ENCODE measurements around the gene CAST.

The CAST gene

DNA sequence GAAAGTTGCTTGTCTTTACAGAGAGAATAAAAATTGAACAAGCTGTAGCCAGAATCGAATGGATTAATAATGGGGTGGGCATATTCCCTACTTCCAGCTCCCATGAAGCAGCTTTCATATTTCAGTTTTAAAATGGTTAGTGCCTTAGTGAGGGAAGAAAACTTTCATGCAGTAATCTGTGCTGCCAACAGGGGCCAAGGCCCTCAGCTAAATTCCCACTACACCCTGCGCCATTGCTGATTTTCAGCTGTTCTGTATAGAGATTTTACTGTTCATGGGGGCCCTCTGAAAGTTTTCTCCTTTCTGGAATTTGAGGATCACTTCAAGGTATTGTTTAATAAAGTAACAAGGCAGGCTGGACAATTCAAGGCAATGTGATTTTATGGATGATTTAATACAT is 58.2 kb downstream of the CAST start:
- no peak for DNase-seq (ENCODE audit: low read depth, low spot score)
- no peak for TF ChIP-seq SUZ12 (IDR thresholded peaks at IDR 0.05; ENCODE audit: extremely low read depth, insufficient read depth, insufficient read length)
- no peak for TF ChIP-seq ZNF274 (IDR thresholded peaks at IDR 0.05; ENCODE audit: low read depth, low read length)
- TF ChIP-seq YY1 (IDR thresholded peaks at IDR 0.05; ENCODE audit: insufficient read depth, insufficient read length), result no peak
- peaks cover 2% of the 10 kb centered on the region for H3K36me3 ChIP-seq (ENCODE audit: insufficient read depth, insufficient read length, low read length)

DNA sequence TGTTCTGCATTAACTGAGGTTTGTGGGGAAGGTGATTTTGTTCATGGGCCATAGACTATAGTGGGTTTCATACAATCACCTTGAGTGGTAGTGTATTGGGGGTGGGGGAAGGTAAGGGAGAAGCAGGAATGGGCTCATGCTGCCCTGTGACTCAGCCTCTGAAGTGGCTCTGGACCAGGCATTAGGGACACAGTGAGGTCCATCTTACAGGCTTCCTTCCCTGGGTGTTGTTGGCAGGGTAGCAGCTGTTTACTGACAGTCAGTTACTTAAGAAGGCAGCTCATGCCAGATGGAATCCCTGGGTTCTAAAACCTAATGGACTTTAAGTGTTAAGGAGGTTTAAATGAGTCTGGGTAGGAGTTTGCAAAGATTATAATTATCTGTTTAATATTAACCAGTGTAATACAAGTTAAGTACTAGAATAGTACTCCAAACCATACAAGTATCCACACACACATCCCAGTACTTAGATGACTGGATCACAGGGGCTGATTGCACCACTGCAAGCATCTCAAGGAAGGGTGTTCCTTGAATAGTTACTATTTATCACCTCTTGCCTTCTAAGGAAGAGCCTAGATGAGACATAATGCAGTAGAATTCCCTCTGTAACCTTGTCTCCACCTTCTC is 59.3 kb downstream of the CAST start:
- DNase-seq (ENCODE audit: low read depth, low spot score), result no peak
- no peaks in the 10 kb centered on the region for H3K4me1 ChIP-seq (ENCODE audit: insufficient read depth, insufficient read length)
- no peak overlapping the region for H3K4me3 ChIP-seq (ENCODE audit: insufficient read length, low read depth)
- H3K9ac ChIP-seq (ENCODE audit: insufficient read length, low read depth), result no peak overlapping the region
- H3K27me3 ChIP-seq (ENCODE audit: insufficient read depth, insufficient read length), result no peaks in the 10 kb centered on the region
- TF ChIP-seq SUZ12 (IDR thresholded peaks at IDR 0.05; ENCODE audit: extremely low read depth, insufficient read depth, insufficient read length) (no peak), YY1 (IDR thresholded peaks at IDR 0.05; ENCODE audit: insufficient read depth, insufficient read length) (no peak), ZNF274 (IDR thresholded peaks at IDR 0.05; ENCODE audit: low read depth, low read length) (no peak)
- H3K9me3 ChIP-seq (ENCODE audit: insufficient read depth, low read length), result no peaks in the 10 kb centered on the region
- peaks cover 2% of the 10 kb centered on the region for H3K36me3 ChIP-seq (ENCODE audit: insufficient read depth, insufficient read length, low read length)

More for the DNA sequence above, 58.2 kb downstream of the CAST start:
- Histone ChIP-seq H3K27me3 (ENCODE audit: insufficient read depth, insufficient read length) (no peaks in the 10 kb centered on the region), H3K4me3 (ENCODE audit: insufficient read length, low read depth) (no peak overlapping the region), H3K4me1 (ENCODE audit: insufficient read depth, insufficient read length) (no peaks in the 10 kb centered on the region), H3K9ac (ENCODE audit: insufficient read length, low read depth) (no peak overlapping the region), H3K9me3 (ENCODE audit: insufficient read depth, low read length) (no peaks in the 10 kb centered on the region)

DNA sequence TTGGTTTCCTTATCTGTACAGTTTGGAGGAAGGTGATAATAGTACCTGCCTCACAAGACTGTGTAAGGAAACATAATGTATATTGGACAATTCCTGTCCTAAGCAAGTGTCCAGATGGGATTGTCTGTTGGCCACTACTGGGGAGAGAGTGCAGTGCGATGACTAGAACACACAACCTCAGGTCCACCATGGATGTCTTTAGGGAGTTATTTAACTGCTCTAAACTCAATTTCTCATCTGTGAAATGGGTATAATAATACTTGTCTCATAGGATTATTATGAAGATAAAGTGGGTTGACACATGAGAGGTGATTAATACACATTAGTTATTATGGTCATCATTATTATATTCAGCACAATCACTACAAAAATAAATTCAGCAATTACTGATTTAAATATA is 63.1 kb downstream of the CAST start:
- TF ChIP-seq YY1 (IDR thresholded peaks at IDR 0.05; ENCODE audit: insufficient read depth, insufficient read length) (no peak), SUZ12 (IDR thresholded peaks at IDR 0.05; ENCODE audit: extremely low read depth, insufficient read depth, insufficient read length) (no peak), ZNF274 (IDR thresholded peaks at IDR 0.05; ENCODE audit: low read depth, low read length) (no peak)
- H3K27me3 ChIP-seq (ENCODE audit: insufficient read depth, insufficient read length), result no peaks in the 10 kb centered on the region
- H3K9ac ChIP-seq (ENCODE audit: insufficient read length, low read depth), result no peak overlapping the region
- peaks cover 9% of the 10 kb centered on the region for H3K36me3 ChIP-seq (ENCODE audit: insufficient read depth, insufficient read length, low read length)
- no peaks in the 10 kb centered on the region for H3K9me3 ChIP-seq (ENCODE audit: insufficient read depth, low read length)
- no peak for DNase-seq (ENCODE audit: low read depth, low spot score)
- no peak overlapping the region for H3K4me3 ChIP-seq (ENCODE audit: insufficient read length, low read depth)
- no peaks in the 10 kb centered on the region for H3K4me1 ChIP-seq (ENCODE audit: insufficient read depth, insufficient read length)

DNA sequence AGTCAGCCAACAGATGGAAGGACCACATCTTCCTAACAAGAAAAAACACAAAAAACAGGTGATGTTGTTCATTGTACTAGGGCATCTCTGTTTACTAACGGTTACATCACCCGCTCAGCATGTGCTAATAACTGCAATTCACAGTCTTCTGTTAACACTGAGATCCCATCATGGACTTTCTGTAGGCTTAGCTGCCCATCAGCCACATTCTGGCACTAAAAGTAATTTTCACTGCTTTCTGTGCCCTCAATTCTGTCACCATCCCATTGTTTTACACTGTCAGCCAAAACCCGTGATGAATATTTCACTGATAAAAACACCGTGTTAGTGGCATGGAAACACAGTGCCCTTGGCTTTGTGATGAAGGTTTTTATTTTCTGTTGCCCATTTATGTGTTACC is 64.6 kb downstream of the CAST start:
- TF ChIP-seq YY1 (IDR thresholded peaks at IDR 0.05; ENCODE audit: insufficient read depth, insufficient read length), result no peak
- no peak for TF ChIP-seq ZNF274 (IDR thresholded peaks at IDR 0.05; ENCODE audit: low read depth, low read length)
- no peak for TF ChIP-seq SUZ12 (IDR thresholded peaks at IDR 0.05; ENCODE audit: extremely low read depth, insufficient read depth, insufficient read length)
- Histone ChIP-seq H3K9ac (ENCODE audit: insufficient read length, low read depth) (no peak overlapping the region), H3K4me3 (ENCODE audit: insufficient read length, low read depth) (no peak overlapping the region), H3K36me3 (ENCODE audit: insufficient read depth, insufficient read length, low read length) (peaks cover 14% of the 10 kb centered on the region), H3K4me1 (ENCODE audit: insufficient read depth, insufficient read length) (no peaks in the 10 kb centered on the region), H3K9me3 (ENCODE audit: insufficient read depth, low read length) (no peaks in the 10 kb centered on the region), H3K27me3 (ENCODE audit: insufficient read depth, insufficient read length) (no peaks in the 10 kb centered on the region)
- no peak for DNase-seq (ENCODE audit: low read depth, low spot score)

DNA sequence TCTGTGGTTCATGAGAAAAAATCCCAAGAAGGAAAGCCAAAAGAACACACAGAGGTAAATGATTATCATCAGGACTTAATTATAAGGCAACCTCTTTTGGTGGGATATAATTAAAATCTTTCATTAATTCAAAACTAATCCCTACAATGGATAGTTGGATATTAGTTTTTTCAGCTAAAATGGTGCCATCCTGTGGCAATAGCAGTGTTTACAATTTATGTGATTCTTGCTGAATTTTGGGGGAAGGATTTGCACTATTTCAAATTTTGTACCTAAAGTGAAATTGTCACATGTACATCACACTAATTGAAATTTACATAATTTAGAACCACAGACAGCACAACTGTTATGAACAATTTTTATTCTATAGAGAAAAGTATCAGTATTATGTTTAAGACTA is 67.0 kb downstream of the CAST start:
- no peak for DNase-seq (ENCODE audit: low read depth, low spot score)
- Histone ChIP-seq H3K9me3 (ENCODE audit: insufficient read depth, low read length) (no peaks in the 10 kb centered on the region), H3K4me3 (ENCODE audit: insufficient read length, low read depth) (no peak overlapping the region), H3K9ac (ENCODE audit: insufficient read length, low read depth) (no peak overlapping the region), H3K36me3 (ENCODE audit: insufficient read depth, insufficient read length, low read length) (peaks cover 12% of the 10 kb centered on the region), H3K27me3 (ENCODE audit: insufficient read depth, insufficient read length) (no peaks in the 10 kb centered on the region), H3K4me1 (ENCODE audit: insufficient read depth, insufficient read length) (no peaks in the 10 kb centered on the region)
- TF ChIP-seq YY1 (IDR thresholded peaks at IDR 0.05; ENCODE audit: insufficient read depth, insufficient read length) (no peak), SUZ12 (IDR thresholded peaks at IDR 0.05; ENCODE audit: extremely low read depth, insufficient read depth, insufficient read length) (no peak), ZNF274 (IDR thresholded peaks at IDR 0.05; ENCODE audit: low read depth, low read length) (no peak)

DNA sequence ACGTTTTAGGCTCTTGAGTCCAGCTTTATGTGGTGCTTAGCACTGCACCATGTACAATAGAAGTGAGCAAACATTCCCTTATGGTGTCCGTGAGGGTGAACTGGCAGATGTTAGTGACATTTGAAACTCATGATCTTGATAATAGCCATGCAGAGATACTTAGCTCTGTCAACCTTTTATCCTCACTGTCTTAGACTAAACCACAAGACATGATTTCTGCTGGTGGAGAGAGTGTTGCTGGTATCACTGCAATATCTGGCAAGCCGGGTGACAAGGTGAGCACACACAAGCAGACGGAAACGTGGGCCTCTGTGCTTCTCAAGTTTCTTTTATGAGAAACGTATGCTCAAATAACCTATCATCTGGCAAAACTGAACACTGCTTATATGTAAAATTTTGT is 68.4 kb downstream of the CAST start:
- no peak for TF ChIP-seq YY1 (IDR thresholded peaks at IDR 0.05; ENCODE audit: insufficient read depth, insufficient read length)
- TF ChIP-seq SUZ12 (IDR thresholded peaks at IDR 0.05; ENCODE audit: extremely low read depth, insufficient read depth, insufficient read length), result no peak
- TF ChIP-seq ZNF274 (IDR thresholded peaks at IDR 0.05; ENCODE audit: low read depth, low read length), result no peak
- no peak for DNase-seq (ENCODE audit: low read depth, low spot score)
- no peaks in the 10 kb centered on the region for H3K4me1 ChIP-seq (ENCODE audit: insufficient read depth, insufficient read length)
- peaks cover 12% of the 10 kb centered on the region for H3K36me3 ChIP-seq (ENCODE audit: insufficient read depth, insufficient read length, low read length)
- no peaks in the 10 kb centered on the region for H3K27me3 ChIP-seq (ENCODE audit: insufficient read depth, insufficient read length)
- no peaks in the 10 kb centered on the region for H3K9me3 ChIP-seq (ENCODE audit: insufficient read depth, low read length)
- H3K4me3 ChIP-seq (ENCODE audit: insufficient read length, low read depth), result no peak overlapping the region
- H3K9ac ChIP-seq (ENCODE audit: insufficient read length, low read depth), result no peak overlapping the region

DNA sequence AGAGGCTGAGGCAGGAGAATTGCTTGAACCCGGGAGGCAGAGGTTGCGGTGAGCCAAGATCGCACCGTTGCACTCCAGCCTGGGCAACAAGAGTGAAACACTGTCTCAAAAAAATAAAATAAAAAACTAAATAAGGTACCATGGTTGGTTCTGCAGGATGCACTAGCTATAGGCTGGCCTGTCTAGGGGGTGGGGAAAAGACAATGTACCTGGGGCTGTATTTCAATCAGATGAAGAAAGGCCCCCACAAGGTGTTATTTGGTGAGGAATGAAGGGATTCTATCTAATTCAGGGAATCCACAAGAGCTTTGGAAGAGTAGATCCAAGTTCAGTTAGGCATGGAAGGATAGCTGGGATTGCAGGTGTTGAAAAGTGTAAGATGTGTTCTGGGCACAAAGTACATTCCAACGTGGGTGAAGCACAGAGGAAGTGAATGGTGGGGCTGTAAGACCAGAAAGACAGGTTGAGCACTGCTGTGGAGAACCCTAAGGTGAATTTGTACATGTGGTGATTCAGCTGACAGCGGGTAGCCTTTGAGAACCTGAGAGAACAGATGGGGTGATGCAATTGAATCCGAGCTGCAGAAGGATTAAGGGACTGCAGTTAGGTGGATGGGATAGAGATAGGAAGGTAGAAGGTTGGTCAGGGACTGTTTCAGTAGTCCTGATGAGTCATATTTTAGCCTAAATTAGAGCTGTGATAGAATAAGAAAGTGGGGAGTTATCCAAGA is 71.8 kb downstream of the CAST start:
- peaks cover 16% of the 10 kb centered on the region for H3K36me3 ChIP-seq (ENCODE audit: insufficient read depth, insufficient read length, low read length)
- no peak for DNase-seq (ENCODE audit: low read depth, low spot score)
- no peak overlapping the region for H3K4me3 ChIP-seq (ENCODE audit: insufficient read length, low read depth)
- no peaks in the 10 kb centered on the region for H3K4me1 ChIP-seq (ENCODE audit: insufficient read depth, insufficient read length)
- H3K9me3 ChIP-seq (ENCODE audit: insufficient read depth, low read length), result no peaks in the 10 kb centered on the region
- TF ChIP-seq ZNF274 (IDR thresholded peaks at IDR 0.05; ENCODE audit: low read depth, low read length), result no peak
- no peak for TF ChIP-seq YY1 (IDR thresholded peaks at IDR 0.05; ENCODE audit: insufficient read depth, insufficient read length)
- no peak for TF ChIP-seq SUZ12 (IDR thresholded peaks at IDR 0.05; ENCODE audit: extremely low read depth, insufficient read depth, insufficient read length)
- no peaks in the 10 kb centered on the region for H3K27me3 ChIP-seq (ENCODE audit: insufficient read depth, insufficient read length)
- H3K9ac ChIP-seq (ENCODE audit: insufficient read length, low read depth), result no peak overlapping the region

Measured in NT2/D1 (cell line).